Endothelial cell of umbilical vein (primary cell): ENCODE measurements around the gene CEP63. TPM values are rescaled to one million over a fixed set of nuclear protein-coding genes. Genes with fewer than 3 reads are reported as not detected.
"Not testable (repeated sequence)": the region's sequence is repeated elsewhere in the genome, so short reads cannot be mapped to it uniquely, and the experiment has no call there.

Experiments
- BruUV-seq: library from RNA; stranded (reverse); fragments of 400-500 nt; replicated peaks from 2 replicates; lab custom pipeline; 2021; lab: Mats Ljungman, UMichigan
- CTCF ChIA-PET: fragments of 300-600, 350-600 bp; sonication (Branson Sonifier 250); formaldehyde crosslinking; loops from one replicate; lab custom pipeline; 2021; ENCODE audit warnings: antibody characterized with exemption, inconsistent platforms; lab: Charles Lee
- POLR2A ChIA-PET: fragments of 300-600, 350-600 bp; sonication (Branson Sonifier 250); formaldehyde crosslinking; loops from one replicate; lab custom pipeline; 2021; ENCODE audit warnings: antibody characterized with exemption, inconsistent platforms; lab: Charles Lee
- DNase-seq: peaks from one replicate; pipeline ENCODE4 v3.0.0-alpha.2; 2011; ENCODE audit warnings: low read depth, low spot score
- FAIRE-seq: peaks from 2 replicates; lab custom pipeline; 2011; peaks lifted over from hg19 to GRCh38; lab: Jason Lieb, UNC
- H2AFZ ChIP-seq: 2 replicates; pipeline ENCODE4 v1.6.0; 2012; ENCODE audit warnings: low read depth, low read length, control low read depth, inconsistent platforms
- H3K27ac ChIP-seq: 2 replicates; pipeline ENCODE4 v1.5.1; 2011; ENCODE audit warnings: low read depth, mild to moderate bottlenecking, control low read depth, low read length, moderate library complexity; ENCODE audit not compliant: insufficient read depth
- H3K27me3 ChIP-seq, 2 experiments: 2 replicates each; pipeline versions ENCODE4 v1.6.0 to v1.6.1; 2011; ENCODE audit warnings: low read length in 2 of 2, mixed read lengths in 1 of 2; ENCODE audit not compliant: control insufficient read depth in 2 of 2, insufficient read depth in 2 of 2
- H3K36me3 ChIP-seq, 2 experiments: 2 replicates in 1 of 2; 3 replicates in 1 of 2; pipeline ENCODE4 v1.5.1; 2011; ENCODE audit warnings: low read length in 2 of 2, mild to moderate bottlenecking in 1 of 2, moderate library complexity in 1 of 2; ENCODE audit not compliant: control insufficient read depth in 2 of 2, insufficient read depth in 2 of 2; ENCODE audit errors: extremely low read depth in 1 of 2
- H3K4me1 ChIP-seq: 3 replicates; pipeline ENCODE4 v1.5.1; 2011; ENCODE audit warnings: mild to moderate bottlenecking, low read length; ENCODE audit not compliant: control insufficient read depth, insufficient read depth; ENCODE audit errors: extremely low read depth
- H3K4me2 ChIP-seq: 2 replicates; pipeline ENCODE4 v1.6.1; 2011; ENCODE audit warnings: low read length, control low read depth, mixed read lengths; ENCODE audit not compliant: insufficient read depth
- H3K4me3 ChIP-seq, 3 experiments: fragments of 200-600 bp in 1 of 3; sonication (generic), shearing (Covaris generic) in 1 of 3; replicated peaks in 1 of 3; 2 replicates each; pipeline ENCODE4 v1.5.1; 2011 to 2016; ENCODE audit warnings: control low read depth in 3 of 3, low read length in 3 of 3, mild to moderate bottlenecking in 2 of 3, inconsistent platforms in 1 of 3, low read depth in 1 of 3, moderate library complexity in 1 of 3; ENCODE audit not compliant: insufficient read depth in 1 of 3
- H3K79me2 ChIP-seq: 2 replicates; pipeline ENCODE4 v1.6.0; 2012; ENCODE audit warnings: low read length, inconsistent platforms; ENCODE audit not compliant: control insufficient read depth, insufficient read depth
- H3K9ac ChIP-seq: replicated peaks from 2 replicates; pipeline ENCODE3; 2011; ENCODE audit warnings: low read length, control low read depth; ENCODE audit not compliant: insufficient read depth; ENCODE audit errors: extremely low read depth
- H3K9me1 ChIP-seq: replicated peaks from 3 replicates; pipeline ENCODE4 v1.6.0; 2011; ENCODE audit warnings: mild to moderate bottlenecking, low read length; ENCODE audit not compliant: control insufficient read depth, insufficient read depth; ENCODE audit errors: extremely low read depth
- H3K9me3 ChIP-seq: replicated peaks from 2 replicates; pipeline ENCODE4 v1.5.1; 2012; ENCODE audit warnings: low read length, inconsistent platforms; ENCODE audit not compliant: control insufficient read depth, insufficient read depth
- H4K20me1 ChIP-seq: replicated peaks from 2 replicates; pipeline ENCODE3; 2011; ENCODE audit warnings: mild to moderate bottlenecking, low read length; ENCODE audit not compliant: control insufficient read depth, insufficient read depth; ENCODE audit errors: extremely low read depth
- CTCF ChIP-seq, 2 donors: IDR thresholded peaks; 1 replicate in 1 of 2; 2 replicates in 1 of 2; pipeline ENCODE4 v1.5.1; 2011; ENCODE audit warnings: low read length in 2 of 2, mild to moderate bottlenecking in 2 of 2, moderate library complexity in 2 of 2, control low read depth in 1 of 2, inconsistent platforms in 1 of 2, low read depth in 1 of 2; ENCODE audit not compliant: insufficient read depth in 1 of 2; ENCODE audit errors: extremely low read depth in 1 of 2
- EZH2 ChIP-seq: IDR thresholded peaks from 2 replicates; pipeline ENCODE4 v1.6.1; 2012; ENCODE audit warnings: borderline replicate concordance, low read depth, mild to moderate bottlenecking, moderate library complexity, low read length, inconsistent platforms; ENCODE audit not compliant: severe bottlenecking
- FOS ChIP-seq: IDR thresholded peaks from 2 replicates; pipeline ENCODE4 v1.6.1; 2011; ENCODE audit warnings: mild to moderate bottlenecking, low read length, moderate library complexity, borderline replicate concordance; ENCODE audit not compliant: insufficient read depth
- GATA2 ChIP-seq: IDR thresholded peaks from 2 replicates; pipeline ENCODE4 v1.7.0; 2011; ENCODE audit warnings: low read depth, mild to moderate bottlenecking, moderate library complexity, mixed read lengths, low read length; ENCODE audit not compliant: insufficient read length, insufficient read depth
- JUN ChIP-seq: IDR thresholded peaks from 2 replicates; pipeline ENCODE4 v1.6.1; 2011; ENCODE audit warnings: borderline replicate concordance, low read depth; ENCODE audit not compliant: insufficient read length, insufficient read depth
- MAX ChIP-seq: IDR thresholded peaks from 2 replicates; pipeline ENCODE4 v1.6.1; 2011; ENCODE audit not compliant: insufficient read depth, insufficient read length
- MYC ChIP-seq: IDR thresholded peaks from one replicate; pipeline ENCODE4 v1.6.1; 2011; ENCODE audit warnings: mild to moderate bottlenecking, low read depth, low read length
- POLR2A ChIP-seq: IDR thresholded peaks from 2 replicates; pipeline ENCODE4 v1.6.1; 2012; ENCODE audit warnings: low read depth, mild to moderate bottlenecking, control low read depth, low read length
- POLR2AphosphoS5 ChIP-seq: IDR thresholded peaks from 2 replicates; pipeline ENCODE4 v1.6.1; 2012; ENCODE audit warnings: low read depth, mild to moderate bottlenecking, control low read depth, low read length, moderate library complexity; ENCODE audit not compliant: insufficient read depth
- dilution Hi-C: fragments of 300-500 bp; cut with MboI; formaldehyde crosslinking; loops from one replicate; pipeline ENCODE4 v1.15.0; 2019; ENCODE audit warnings: low sequenced_read_pairs; ENCODE audit not compliant: extremely low pct_ligation_motif_present
- intact Hi-C: fragments of 100-400 bp; cut with micrococcal nuclease; formaldehyde crosslinking; loops from one replicate; pipeline ENCODE4 v1.10.0; 2022
- polyA plus RNA-seq, 4 experiments: library from polyadenylated mRNA; depleted of rRNA in 3 of 4; stranded (reverse) in 3 of 4; unstranded in 1 of 4; fragments of >200 nt; gene quantifications; 2 replicates each; pipeline versions ENCODE4 v1.2.1 to v1.2.3, GENCODE V29; 2011 to 2012; ENCODE audit warnings: missing spikeins in 1 of 4
- total RNA-seq: library from RNA; stranded (reverse); gene quantifications from 2 replicates; pipeline ENCODE4 v1.2.3, GENCODE V29; 2021

The CEP63 gene
- total and polyA plus RNA-seq, 2 donors (not counting 3 experiments of a cell fraction or from before 2014, with no cell fraction given) = 5.7 to 29.4 TPM

GRCh38 chr3:134594331-134594741 is 108.5 kb downstream of the CEP63 start:
- TF ChIP-seq POLR2A (no peak), JUN (no peak), MAX (no peak), MYC (no peak), CTCF (IDR thresholded peaks at IDR 0.05; ENCODE audit: extremely low read depth in 1 of 2, insufficient read depth in 1 of 2, low read depth in 1 of 2, low read length in 2 of 2) (no peak), EZH2 (no peak), FOS (no peak), GATA2 (no peak), POLR2AphosphoS5 (no peak)
- intact Hi-C loops (no loop called here), dilution Hi-C loops (no loop called here)
- Histone ChIP-seq H3K9me3 (no peaks in the 10 kb centered on the region), H2AFZ (no peak overlapping the region), H3K27ac (no peak overlapping the region), H3K4me2 (no peak overlapping the region), H3K9me1 (no peaks in the 10 kb centered on the region), H3K4me1 (no peaks in the 10 kb centered on the region), H4K20me1 (no peaks in the 10 kb centered on the region), H3K36me3 (no peaks in the 10 kb centered on the region), H3K4me3 (no peak overlapping the region), H3K27me3 (peaks cover 2 to 3% of the 10 kb centered on the region in 2 experiments), H3K79me2 (no peaks in the 10 kb centered on the region), H3K9ac (no peak overlapping the region)
- no peak for FAIRE-seq
- BruUV-seq = no TSS peak
- CTCF ChIA-PET = no interaction called here
- DNase-seq = no peak
- POLR2A ChIA-PET = no interaction called here

GRCh38 chr3:134594986-134595385 is 109.1 kb downstream of the CEP63 start:
- H4K20me1 ChIP-seq, H3K27me3 ChIP-seq, H3K27ac ChIP-seq, intact Hi-C loops, H3K36me3 ChIP-seq, H3K9ac ChIP-seq, H2AFZ ChIP-seq, H3K4me1 ChIP-seq, H3K4me2 ChIP-seq, BruUV-seq, H3K9me3 ChIP-seq, dilution Hi-C loops, POLR2A ChIA-PET, DNase-seq, H3K9me1 ChIP-seq, H3K79me2 ChIP-seq, CTCF ChIA-PET, FAIRE-seq, H3K4me3 ChIP-seq: not testable (repeated sequence)
